ENCODE results near the gene FEZF1.

Gene FEZF1

DNA sequence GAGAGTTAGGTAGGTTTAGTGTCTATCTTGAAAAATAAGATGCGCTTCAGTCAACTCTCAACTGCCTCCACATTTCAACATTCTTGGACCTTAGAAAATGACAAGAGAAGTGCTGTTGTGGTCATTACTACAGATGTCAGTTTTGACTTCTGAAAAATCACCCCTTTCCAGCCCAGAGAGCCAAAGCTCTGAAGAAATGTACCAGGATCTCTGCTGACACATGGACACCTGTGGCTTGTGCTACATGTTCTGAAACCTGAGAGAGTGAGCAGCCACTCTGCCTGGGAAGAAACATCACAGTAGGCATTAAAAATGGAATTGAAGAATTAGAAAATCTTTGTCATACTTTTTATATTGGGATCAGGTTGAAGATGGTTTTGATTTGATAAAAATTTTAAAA lies 35.9 kb upstream of the FEZF1 start:
- in situ Hi-C loops (cut with HindIII; ENCODE audit: low pct_ligation_motif_present, low sequenced_read_pairs), result no loop called here
- no peak overlapping the region for H3K4me3 ChIP-seq (ENCODE audit: low read depth, low read length)
- no peaks in the 10 kb centered on the region for H3K27me3 ChIP-seq (replicated peaks)
- DNase-seq, result no peak
- no peaks in the 10 kb centered on the region for H3K36me3 ChIP-seq (replicated peaks)
- TF ChIP-seq, protein P1, sequence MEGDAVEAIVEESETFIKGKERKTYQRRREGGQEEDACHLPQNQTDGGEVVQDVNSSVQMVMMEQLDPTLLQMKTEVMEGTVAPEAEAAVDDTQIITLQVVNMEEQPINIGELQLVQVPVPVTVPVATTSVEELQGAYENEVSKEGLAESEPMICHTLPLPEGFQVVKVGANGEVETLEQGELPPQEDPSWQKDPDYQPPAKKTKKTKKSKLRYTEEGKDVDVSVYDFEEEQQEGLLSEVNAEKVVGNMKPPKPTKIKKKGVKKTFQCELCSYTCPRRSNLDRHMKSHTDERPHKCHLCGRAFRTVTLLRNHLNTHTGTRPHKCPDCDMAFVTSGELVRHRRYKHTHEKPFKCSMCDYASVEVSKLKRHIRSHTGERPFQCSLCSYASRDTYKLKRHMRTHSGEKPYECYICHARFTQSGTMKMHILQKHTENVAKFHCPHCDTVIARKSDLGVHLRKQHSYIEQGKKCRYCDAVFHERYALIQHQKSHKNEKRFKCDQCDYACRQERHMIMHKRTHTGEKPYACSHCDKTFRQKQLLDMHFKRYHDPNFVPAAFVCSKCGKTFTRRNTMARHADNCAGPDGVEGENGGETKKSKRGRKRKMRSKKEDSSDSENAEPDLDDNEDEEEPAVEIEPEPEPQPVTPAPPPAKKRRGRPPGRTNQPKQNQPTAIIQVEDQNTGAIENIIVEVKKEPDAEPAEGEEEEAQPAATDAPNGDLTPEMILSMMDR (IDR thresholded peaks at IDR 0.05; ENCODE audit: low read depth, low read length, missing control alignments), result no peak
- no peak overlapping the region for H3K27ac ChIP-seq

- H3K36me3 ChIP-seq (replicated peaks), result no peaks in the 10 kb centered on the region
- no peaks in the 10 kb centered on the region for H3K27me3 ChIP-seq (replicated peaks)
- TF ChIP-seq, protein P1 (IDR thresholded peaks at IDR 0.05; ENCODE audit: low read depth, low read length, missing control alignments), result no peak
- no peak overlapping the region for H3K4me3 ChIP-seq (ENCODE audit: low read depth, low read length)
- in situ Hi-C loops (cut with HindIII; ENCODE audit: low pct_ligation_motif_present, low sequenced_read_pairs), result no loop called here
- no peak for DNase-seq
- H3K27ac ChIP-seq, result no peak overlapping the region
Measured at GRCh38 chr7:122339145-122339904, 34.8 kb upstream of the FEZF1 start.

- no peak for DNase-seq
- Histone ChIP-seq H3K36me3 (replicated peaks) (no peaks in the 10 kb centered on the region), H3K27ac (no peak overlapping the region), H3K27me3 (replicated peaks) (no peaks in the 10 kb centered on the region), H3K4me3 (ENCODE audit: low read depth, low read length) (no peak overlapping the region)
- TF ChIP-seq, protein P1 (IDR thresholded peaks at IDR 0.05; ENCODE audit: low read depth, low read length, missing control alignments), result no peak
- in situ Hi-C loops (cut with HindIII; ENCODE audit: low pct_ligation_motif_present, low sequenced_read_pairs), result no loop called here
Measured at GRCh38 chr7:122337011-122337410, 32.5 kb upstream of the FEZF1 start.

GRCh38 chr7:122329145-122329802 lies 24.7 kb upstream of the FEZF1 start:
- no peak overlapping the region for H3K4me3 ChIP-seq (ENCODE audit: low read depth, low read length)
- H3K27ac ChIP-seq, result no peak overlapping the region
- TF ChIP-seq, protein P1 (IDR thresholded peaks at IDR 0.05; ENCODE audit: low read depth, low read length, missing control alignments), result no peak
- in situ Hi-C loops (cut with HindIII; ENCODE audit: low pct_ligation_motif_present, low sequenced_read_pairs), result no loop called here
- no peaks in the 10 kb centered on the region for H3K36me3 ChIP-seq (replicated peaks)
- H3K27me3 ChIP-seq (replicated peaks), result no peaks in the 10 kb centered on the region
- DNase-seq, result no peak

DNA sequence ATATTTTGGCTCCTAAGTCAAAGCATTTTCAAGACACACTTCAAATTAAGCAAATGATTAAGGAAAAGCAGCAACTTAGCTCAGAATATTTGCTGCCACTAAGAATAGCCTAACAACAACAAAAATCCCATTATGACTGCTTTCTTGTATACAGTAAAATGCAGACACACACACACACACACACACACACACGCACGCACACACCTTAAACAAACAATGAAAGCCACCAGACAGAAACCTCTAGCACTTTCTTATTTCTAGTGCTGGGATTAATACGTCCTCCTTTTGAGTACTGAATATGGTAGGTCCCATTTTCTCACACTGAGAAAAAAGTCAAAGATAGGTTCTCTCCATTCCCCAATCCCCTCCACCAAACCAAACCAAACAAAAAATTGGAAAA lies 23.4 kb upstream of the FEZF1 start:
- Histone ChIP-seq H3K36me3 (replicated peaks) (no peaks in the 10 kb centered on the region), H3K27ac (no peak overlapping the region), H3K4me3 (ENCODE audit: low read depth, low read length) (no peak overlapping the region), H3K27me3 (replicated peaks) (no peaks in the 10 kb centered on the region)
- DNase-seq, result no peak
- TF ChIP-seq, protein P1 (IDR thresholded peaks at IDR 0.05; ENCODE audit: low read depth, low read length, missing control alignments), result no peak
- in situ Hi-C loops (cut with HindIII; ENCODE audit: low pct_ligation_motif_present, low sequenced_read_pairs), result no loop called here
